Fibroblast of lung (primary cell): ENCODE results near the gene TTLL7.

Source experiments
- CTCF ChIP-seq, 2 donors: IDR thresholded peaks in 1 of 2; conservative IDR thresholded peaks in 1 of 2; 1 replicate in 1 of 2; 2 replicates in 1 of 2; pipeline ENCODE4 v1.5.1; 2011 to 2012; ENCODE audit warnings: low read length in 2 of 2, control low read depth in 1 of 2, inconsistent platforms in 1 of 2, low read depth in 1 of 2, mild to moderate bottlenecking in 1 of 2
- EZH2 ChIP-seq: IDR thresholded peaks from 2 replicates; pipeline ENCODE4 v1.5.1; 2012; ENCODE audit warnings: low read length, control low read depth, mild to moderate bottlenecking; ENCODE audit errors: missing control alignments

- no peak for TF ChIP-seq CTCF (conservative IDR thresholded peaks at IDR 0.05 in 1 of 2, IDR thresholded peaks at IDR 0.05 in 1 of 2; ENCODE audit: low read depth in 1 of 2, low read length in 2 of 2)
- TF ChIP-seq EZH2 = no peak
Observed at GRCh38 chr1:83932281-83932680, 66.7 kb downstream of the TTLL7 start.
